ENCODE results near the gene CYP4F22. TPM values are rescaled to one million over a fixed set of nuclear protein-coding genes. Genes with fewer than 3 reads are reported as not detected.

CYP4F22 gene
- total and polyA plus RNA-seq, 9 of the 15 experiments (the other 6 are each of a cell fraction or from before 2014, with no cell fraction given): not detected

GRCh38 chr19:15475169-15475568 lies 33.2 kb upstream of the CYP4F22 start (continued):
- TF ChIP-seq CEBPZ (IDR thresholded peaks at IDR 0.05; ENCODE audit: borderline replicate concordance, low read depth, low read length) (no peak), GTF2B (IDR thresholded peaks at IDR 0.05; ENCODE audit: extremely low read depth, insufficient read length) (no peak), ZNF232 (CRISPR knock-in tag; IDR thresholded peaks at IDR 0.05) (no peak), RB1 (IDR thresholded peaks at IDR 0.05; ENCODE audit: low read depth) (no peak), POU5F1 (IDR thresholded peaks at IDR 0.05; ENCODE audit: borderline replicate concordance, low read depth, low read length, partially characterized antibody) (no peak), FOXJ3 (CRISPR knock-in tag; IDR thresholded peaks at IDR 0.05) (no peak), CCAR2 (IDR thresholded peaks at IDR 0.05; ENCODE audit: low read depth, low read length) (no peak), CHD2 (IDR thresholded peaks at IDR 0.05; ENCODE audit: low read depth, low read length) (no peak), AFF4 (CRISPR knock-in tag; IDR thresholded peaks at IDR 0.05) (no peak)

Data from K562 (cell line).